SK-MEL-5 (cell line): ENCODE data around the gene CCT3. TPM values are rescaled to one million over a fixed set of nuclear protein-coding genes. Genes with fewer than 3 reads are reported as not detected.

ENCODE experiments used
- DNase-seq: peaks from one replicate; pipeline ENCODE4 v3.0.0-alpha.2; 2016; ENCODE audit warnings: low read depth, low spot score
- in situ Hi-C: cut with HindIII; loops from 2 replicates; pipeline ENCODE4 v1.10.0; 2016; ENCODE audit warnings: low sequenced_read_pairs, high pct_unique_total_duplicates, low pct_unique_long_range_greater_than_20kb
- polyA plus RNA-seq, 2 experiments: library from polyadenylated mRNA; depleted of rRNA; stranded (reverse); fragments of >200 nt; gene quantifications; 2 replicates each; pipeline ENCODE4 v1.2.3, GENCODE V29; 2015
- total RNA-seq: library from RNA; depleted of rRNA; stranded (reverse); fragments of >200 nt; shearing (Covaris generic); gene quantifications from 2 replicates; pipeline ENCODE4 v1.2.3, GENCODE V29; 2014; rRNA removed

CCT3 gene
- 507 and 520 TPM in 2 replicates for total RNA-seq
- 313 and 371 TPM in 2 replicates for polyA plus RNA-seq (2015; cell fraction: cytosol; rRNA removed)
- polyA plus RNA-seq (2015; cell fraction: nucleus; rRNA removed): 222 and 228 TPM in 2 replicates

DNA sequence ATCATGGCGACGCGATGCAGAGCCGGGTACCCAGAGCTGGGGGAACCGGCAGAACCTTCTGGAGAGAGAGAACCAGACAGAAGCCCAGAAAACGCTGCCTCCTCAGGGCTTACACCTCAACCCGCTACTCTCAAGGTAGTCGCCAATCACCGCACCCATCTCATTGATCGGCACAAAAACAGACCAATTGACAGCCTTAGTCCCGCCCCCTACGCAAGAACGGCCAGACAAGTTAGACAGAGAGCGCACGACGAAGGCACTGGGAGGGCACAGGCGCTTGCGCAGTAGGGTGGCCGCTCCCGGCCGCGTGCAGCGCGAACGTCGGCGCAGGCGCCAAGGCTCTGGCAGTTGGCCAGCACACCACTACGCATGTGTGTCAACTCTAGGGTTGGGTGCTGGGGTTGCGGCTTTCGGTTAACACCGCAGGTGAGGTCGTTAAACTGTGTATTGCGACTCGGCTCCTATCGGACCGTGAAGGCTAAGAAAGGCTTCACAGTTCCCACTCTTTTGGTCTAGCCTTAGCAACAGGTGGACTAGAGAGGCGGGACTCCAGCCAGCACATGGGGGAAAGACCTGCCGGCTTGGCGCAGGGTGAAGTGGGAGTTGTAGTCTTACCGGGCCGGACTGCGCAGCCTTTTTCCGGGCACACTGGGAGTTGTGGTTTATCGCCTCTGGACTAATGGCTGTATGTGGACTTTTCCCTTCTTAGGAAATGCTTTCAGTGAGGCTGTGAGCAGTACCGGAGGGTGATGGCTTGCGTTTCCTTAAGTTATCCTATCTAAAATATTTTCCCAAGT, at the start of gene CCT3, which contains the start of gene TSACC:
CCT3 (minus strand) TSS at position 113 of the 797 bp plus-strand sequence; CDS start at position 5, 108 bp downstream.
TSACC (plus strand) TSS at position 347 of the 797 bp plus-strand sequence. CDS start 1,232 bp downstream, outside the sequence.
- in situ Hi-C loops: no loop called here
- peak; percentile 100 for DNase-seq

DNA sequence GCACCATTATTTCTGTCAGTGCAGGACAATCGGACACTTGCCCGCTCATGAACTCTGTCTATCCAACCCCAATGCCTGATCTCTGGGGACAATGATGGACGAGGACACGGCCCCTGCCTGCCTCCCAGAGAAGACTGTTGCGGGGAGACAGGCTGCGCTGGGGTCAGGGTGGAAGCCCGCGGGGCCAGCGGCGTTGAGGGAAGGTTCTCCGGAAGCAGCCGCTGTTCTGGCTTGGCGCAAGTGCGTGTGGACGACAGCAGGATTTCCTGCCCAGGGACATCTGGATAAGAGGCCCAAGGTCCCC, 49.7 kb upstream of the CCT3 start:
- in situ Hi-C loops: no loop called here

DNA sequence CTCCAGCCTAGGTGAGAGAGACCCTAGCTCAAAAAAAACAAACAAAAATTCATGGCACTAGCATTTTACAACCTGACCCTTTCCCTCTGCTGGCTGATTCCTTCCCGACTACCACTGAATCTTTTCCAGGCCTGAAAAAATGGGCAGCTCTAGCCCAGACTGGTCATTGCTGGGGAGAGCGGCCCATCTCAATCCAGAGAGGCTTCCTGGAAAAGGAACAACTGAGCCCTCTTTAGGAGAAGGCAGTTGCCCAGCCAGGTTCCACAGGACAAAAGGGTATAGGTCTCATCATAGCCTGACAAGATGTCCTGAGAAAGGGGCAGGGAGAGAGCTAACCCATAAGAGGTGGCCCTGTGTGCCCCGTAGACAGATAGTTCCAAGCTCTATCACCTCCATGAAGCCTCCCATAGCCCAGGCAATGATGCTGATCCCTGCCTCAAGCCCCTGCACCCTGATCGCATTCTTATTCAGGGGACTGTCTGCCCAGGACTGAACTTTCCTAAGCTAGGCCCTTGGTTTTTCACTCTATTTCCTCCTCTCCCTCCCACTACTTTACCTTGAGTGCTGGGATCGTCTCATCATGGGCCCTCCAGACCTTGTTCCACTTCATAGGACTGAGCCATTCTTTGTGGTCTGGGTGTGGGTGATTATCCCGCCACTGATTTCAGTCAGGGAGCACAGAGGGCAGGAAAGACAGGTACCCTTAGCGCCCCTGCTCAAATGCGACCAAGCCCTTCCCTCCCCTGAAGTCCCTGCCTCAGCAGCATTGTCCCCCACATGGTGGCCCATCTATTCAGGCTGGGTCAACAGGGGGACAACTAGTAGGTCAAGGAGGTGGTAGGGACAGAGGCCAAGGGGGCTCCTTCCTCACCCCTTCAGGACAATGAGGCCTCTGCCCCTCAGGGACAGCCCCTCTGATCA, 49.1 kb upstream of the CCT3 start:
- no peak for DNase-seq
- in situ Hi-C loops: no loop called here

More for the DNA sequence above, 49.7 kb upstream of the CCT3 start:
- DNase-seq: no peak

DNA sequence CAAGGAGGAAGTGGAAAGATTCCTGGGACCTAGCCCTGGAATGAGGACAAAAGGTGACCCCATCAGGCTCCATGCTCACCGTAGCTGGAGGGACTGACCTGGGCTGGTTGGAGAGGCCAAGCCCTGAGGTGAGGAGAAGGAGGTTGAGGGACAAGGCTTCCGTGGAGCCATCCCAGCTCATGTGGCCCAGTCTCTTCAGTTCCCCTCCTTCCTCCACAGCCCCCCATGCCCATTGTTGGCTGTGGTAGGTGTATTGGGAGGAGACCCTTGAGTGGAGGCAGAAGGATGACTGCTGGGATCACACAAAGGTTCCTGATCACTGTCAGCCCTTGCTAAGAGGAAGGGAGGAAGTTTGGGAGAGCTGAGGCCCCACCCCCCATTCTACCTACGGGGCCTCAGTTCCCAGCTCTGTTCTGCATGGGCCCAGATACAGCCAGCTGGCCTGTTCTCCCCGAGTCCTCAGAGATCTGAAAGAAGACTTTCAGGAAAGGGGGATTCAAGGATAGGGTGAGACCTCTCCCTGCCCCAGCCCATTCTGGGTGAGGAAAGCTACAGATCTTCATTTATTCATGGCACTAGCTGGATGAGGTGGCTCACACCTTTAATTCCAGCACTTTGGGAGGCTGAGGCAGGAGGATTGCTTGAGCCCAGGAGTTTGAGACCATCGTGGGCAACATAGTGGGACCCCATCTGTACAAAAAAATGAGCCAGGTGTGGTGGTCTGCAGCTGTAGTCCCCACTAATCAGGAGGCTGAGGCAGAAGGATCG, 48.2 kb upstream of the CCT3 start:
- no peak for DNase-seq
- in situ Hi-C loops: no loop called here

DNA sequence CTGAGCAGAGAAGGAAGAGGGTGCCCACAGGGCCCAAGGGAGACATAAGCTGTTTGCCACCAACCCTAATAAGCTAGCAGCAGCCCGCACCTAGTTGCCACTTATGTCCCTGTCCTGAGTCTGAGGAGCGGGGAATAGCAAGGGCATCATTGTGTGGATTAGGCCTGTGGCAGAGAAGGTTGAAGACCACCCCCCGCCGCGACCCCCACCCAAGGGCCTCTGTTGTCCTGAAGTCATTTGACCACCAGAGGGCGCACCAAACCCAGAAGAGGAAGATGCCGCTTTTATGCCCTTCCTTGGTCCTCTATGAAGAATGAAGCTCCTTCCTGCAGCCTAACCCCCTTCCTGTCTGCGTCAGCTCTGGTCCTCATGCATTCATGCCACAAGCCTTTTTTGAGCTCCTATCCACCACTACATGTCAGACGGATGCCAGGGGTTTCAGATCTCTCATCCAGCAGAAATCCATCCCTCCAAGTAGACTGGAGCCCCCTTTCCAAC, 47.5 kb upstream of the CCT3 start:
- DNase-seq: peak; percentile 78
- in situ Hi-C loops: no loop called here

DNA sequence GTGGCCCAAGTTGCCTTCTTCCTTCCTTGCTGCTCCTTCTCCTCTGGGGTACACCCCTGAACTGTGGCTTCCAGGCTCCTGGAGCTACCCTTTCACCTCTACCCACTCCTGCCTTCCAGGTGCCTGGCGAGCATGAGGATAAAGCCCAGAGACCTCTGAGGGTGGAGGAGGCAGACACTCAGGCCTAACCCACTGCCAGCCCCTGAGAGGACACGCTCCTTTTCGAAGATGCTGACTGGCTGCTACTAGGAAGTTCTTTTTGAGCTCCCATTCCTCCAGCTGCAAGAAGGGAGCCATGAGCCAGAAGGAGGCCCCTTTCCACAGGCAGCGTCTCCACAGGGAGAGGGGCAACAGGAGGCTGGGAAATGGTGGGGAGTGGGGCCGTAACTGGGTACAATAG, 46.6 kb upstream of the CCT3 start:
- in situ Hi-C loops: no loop called here
- no peak for DNase-seq

DNA sequence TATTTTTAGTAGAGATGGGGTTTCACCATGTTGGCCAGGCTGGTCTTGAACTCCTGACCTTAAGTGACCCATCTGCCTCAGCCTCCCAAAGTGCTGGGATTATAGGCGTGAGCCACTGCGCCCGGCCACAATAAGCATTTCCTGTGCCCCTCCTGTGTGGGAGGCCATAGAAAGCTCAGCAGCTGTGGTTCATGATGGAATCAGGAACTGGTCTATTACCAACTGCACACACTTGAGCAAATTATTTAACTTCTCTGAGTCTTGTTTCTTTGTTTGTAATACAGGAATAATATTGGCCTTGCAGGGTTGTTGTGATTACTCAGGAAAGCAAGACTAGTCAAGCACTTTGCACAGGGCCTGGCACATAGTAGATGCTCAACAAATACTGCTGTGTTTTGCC, 45.9 kb upstream of the CCT3 start:
- no peak for DNase-seq
- in situ Hi-C loops: no loop called here

DNA sequence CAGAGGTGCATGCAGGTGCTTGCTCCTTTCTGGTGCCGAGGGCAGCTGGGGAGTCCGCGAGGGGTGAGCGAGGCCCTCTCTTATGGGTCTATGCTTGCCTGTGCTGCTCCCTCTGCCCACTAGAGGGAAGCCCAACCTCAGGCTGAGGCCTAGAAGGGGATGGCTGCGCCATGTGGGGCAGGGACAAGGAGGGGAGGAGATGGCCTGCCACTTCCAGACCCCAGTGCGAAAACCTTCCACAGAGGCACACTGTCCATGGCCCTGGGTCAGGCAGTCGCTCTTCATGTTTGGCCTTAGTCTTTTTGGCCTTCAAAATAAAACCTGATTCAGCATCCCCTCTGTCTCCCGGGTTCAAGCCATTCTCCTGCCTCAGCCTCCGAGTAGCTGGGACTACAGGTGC, 44.9 kb upstream of the CCT3 start:
- in situ Hi-C loops: no loop called here
- peak; percentile 84 for DNase-seq

DNA sequence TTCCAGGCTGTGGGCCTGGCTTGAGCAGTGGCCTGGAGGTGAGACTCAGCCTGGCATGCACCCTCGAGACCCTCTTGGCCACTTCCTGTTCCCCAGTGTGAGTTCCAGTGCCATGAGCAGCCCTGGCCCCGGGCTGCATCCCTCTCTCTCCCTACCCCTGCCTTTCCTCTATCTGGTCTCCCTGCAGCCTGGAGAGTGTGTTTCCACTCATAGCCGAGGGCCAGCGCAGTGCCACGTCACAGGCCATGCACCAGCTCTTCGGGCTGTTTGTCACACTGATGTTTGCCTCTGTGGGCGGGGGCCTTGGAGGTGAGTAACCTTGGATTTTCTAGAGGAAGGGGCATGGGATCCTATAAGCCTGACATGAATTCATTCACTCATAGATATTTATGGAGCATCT, 44.5 kb upstream of the CCT3 start:
- in situ Hi-C loops: no loop called here
- DNase-seq: no peak

DNA sequence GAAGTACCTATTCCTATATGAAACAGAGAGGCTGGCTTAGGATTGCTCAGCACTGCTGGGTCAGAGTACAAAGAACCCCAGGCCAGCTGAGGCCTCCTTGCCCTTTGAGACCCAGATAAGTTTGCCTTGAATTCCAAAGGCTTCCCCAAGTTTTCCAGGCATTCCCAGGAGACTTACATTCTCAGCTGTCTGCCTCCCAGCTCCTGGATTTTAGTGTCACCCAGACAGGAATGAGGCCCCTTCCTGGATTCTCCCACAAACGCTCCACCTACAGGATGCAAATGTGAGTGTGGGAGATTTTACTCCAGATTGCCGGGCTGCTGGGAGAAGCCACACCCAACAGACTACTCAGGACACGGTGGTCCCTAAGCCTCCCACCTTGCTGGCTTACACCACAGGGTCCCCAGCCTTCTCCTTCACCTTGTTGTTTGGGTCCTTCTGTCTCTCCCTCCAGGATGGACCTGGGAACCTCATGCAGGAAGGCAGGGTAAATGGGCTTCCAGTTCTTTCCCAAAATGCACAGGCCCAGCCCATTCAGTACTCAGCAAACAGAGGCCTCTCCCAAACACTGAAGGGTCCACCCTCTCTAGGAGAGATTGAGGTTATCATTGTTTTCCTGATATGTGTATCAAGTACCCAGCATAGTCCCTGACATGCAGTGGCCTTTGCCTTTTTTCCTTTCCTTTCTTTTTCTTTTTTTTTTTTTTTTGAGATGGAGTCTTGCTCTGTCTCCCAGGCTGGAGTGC, 41.5 kb upstream of the CCT3 start:
- peak; percentile 41 for DNase-seq
- in situ Hi-C loops: no loop called here

DNA sequence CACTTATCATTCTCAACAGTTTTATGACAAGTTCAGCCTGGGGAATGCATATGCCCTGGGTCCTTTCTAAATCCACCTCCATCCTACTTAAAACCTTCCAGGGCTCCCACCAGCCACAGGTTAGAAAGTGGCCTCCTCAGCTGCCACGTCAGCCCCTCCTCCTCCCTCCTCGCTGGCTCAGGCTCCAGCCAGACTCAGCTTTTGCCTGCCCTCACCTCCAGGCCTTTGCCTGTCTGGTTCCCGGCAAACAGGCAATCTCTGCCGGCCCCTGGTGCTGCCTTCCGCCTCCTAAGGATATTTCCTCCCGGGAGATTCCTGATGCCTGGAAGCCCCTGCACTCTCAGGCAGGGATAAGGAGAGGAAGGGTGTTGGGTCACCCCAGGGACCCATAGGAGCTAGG, 40.5 kb upstream of the CCT3 start:
- in situ Hi-C loops: no loop called here

DNA sequence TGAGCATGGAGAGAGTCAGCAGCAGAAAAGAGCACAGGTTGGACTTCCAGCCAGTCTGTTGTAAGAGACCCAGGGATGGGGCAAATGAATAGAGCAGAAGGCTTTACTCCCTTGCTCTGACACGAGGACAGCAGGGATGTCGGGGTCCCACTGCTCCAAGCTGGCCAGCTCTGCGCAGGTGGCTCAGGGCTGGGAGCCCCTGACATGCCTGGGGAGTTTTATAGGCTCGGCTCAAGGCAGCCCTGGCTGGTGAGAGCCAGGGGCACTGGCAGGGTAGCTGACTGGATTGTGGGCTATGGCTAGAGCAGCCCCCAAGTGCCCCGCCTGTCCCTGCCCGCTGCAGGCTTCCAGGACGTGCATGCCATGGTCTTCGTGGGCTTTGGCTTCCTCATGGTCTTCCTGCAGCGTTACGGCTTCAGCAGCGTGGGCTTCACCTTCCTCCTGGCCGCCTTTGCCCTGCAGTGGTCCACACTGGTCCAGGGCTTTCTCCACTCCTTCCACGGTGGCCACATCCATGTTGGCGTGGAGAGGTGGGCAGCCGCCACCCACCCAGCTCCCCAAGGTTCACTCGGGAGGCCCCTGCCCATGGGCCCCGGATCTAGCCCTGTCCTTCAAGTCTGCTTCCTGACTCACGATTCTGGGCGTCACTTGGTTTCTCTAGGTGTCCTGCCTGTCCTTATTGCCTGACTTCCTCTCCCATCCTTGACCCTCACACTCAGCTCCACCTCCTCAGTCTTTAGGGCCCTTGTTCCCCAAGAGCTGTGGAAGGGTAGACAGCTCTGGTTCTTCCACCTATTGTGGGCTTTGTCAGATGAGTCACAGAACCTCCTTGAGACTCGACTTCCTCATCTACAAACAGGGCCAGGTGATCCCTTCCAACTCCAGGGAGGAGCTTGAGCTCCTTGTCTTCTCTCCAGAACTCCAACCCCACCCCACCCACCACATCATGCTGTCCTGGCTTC, 39.1 kb upstream of the CCT3 start:
- in situ Hi-C loops: no loop called here
- DNase-seq: no peak

More for the DNA sequence above, 40.5 kb upstream of the CCT3 start:
- DNase-seq: no peak

DNA sequence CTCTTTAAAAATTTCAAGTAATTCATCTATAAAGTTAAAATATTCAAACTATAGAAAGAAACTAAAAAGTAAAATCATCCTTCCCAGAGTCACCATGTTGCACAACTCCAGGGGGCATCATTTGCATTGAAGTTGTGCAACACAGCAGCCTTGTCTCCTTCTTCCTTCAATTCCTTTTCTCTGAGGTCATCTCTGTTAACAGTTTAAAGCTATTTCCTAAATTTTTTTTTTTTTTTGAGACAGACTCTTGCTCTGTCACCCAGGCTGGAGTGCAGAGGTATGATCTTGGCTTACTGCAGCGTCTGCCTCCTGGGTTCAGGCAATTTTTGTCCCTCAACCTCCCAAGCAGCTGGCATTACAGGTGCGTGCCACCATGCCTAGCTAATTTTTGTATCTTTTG, 38.1 kb upstream of the CCT3 start:
- no peak for DNase-seq
- in situ Hi-C loops: no loop called here

DNA sequence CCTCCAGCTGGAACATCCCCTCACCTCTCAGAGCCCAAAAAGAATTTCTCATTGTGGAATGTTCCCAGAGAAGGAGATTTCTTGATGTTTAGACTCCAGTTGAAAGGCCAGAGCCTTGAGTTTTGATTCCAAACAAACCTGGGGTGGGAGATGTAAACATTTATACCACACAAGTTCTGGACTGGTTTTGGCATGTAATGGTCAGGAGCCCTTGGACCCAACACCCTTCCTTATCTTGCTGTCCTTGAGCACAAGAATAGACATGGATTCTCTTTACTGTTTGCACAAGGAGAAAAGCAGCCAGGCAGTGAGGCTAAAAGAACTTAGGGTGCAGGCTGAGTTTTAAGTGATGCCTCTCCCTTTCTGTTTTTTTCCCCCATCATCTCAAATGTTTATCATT, 35.5 kb upstream of the CCT3 start:
- no peak for DNase-seq
- in situ Hi-C loops: no loop called here

DNA sequence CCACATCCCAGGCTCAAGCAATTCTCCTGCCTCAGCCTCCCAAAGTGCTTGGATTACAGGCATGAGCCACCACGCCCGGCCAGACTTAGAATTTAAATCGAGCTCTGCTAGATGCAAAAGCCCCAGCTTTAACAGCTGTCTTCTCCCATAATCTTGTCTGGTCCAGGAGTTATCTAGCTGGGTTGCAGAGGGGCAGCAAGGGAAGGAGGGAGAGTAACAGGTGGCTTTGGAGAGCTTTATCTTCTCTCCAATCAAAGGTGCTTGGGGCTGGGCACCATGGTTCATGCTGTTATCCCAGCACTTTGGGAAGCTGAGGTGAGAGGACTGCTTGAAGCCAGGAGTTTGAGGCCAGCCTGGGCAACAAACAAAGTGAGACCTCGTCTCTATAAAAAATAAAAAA, 34.8 kb upstream of the CCT3 start:
- no peak for DNase-seq
- in situ Hi-C loops: no loop called here

DNA sequence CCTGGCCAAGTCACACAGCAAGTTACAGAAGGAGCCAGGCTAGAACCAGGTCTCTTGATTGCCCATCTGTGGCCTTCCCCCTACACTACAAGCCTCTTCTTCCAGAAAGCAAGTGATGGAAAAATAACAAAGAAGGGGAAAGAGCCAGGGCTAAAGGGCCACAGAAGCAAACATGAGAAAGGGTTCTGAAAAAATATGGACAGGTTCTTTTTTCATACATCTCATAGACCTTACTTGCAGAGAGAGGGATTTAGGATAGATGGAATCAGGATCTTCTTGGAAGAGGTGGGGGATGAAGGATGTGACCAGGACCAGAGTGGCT, 34.1 kb upstream of the CCT3 start:
- no peak for DNase-seq
- in situ Hi-C loops: no loop called here
